Activated naive CD8-positive, alpha-beta T cell treated with anti-CD3 and anti-CD28 coated beads, Interleukin-2, amount 10 ng/mL, durations not matched to agents 7 days and 5 days (primary cell): Measurements from ENCODE around the gene TAS2R42. TPM values are rescaled to one million over a fixed set of nuclear protein-coding genes. Genes with fewer than 3 reads are reported as not detected.

Experiments
- total RNA-seq, 2 experiments: library from RNA; stranded (reverse); gene quantifications; one replicate each; pipeline ENCODE4 v1.2.3, GENCODE V29; 2021

The TAS2R42 gene
- total RNA-seq, 2 experiments from 2014 or later: not detected

Other genes starting within 250 kb of the TAS2R42 start
- gene TAS2R14, start 247.7 kb downstream of the TAS2R42 start, total RNA-seq: 1 to 10 TPM; 2.5 to 2.6 TPM
- gene TAS2R50, start 200.0 kb downstream of the TAS2R42 start, total RNA-seq: 1 to 10 TPM; 1.1 to 1.4 TPM
- 1 to 10 TPM; 1.2 to 2.0 TPM for gene TAS2R20, start 188.6 kb downstream of the TAS2R42 start, total RNA-seq
- 1 to 10 TPM; 2.1 to 2.2 TPM for gene TAS2R19, start 164.3 kb downstream of the TAS2R42 start, total RNA-seq
- gene TAS2R31, start 155.5 kb downstream of the TAS2R42 start, total RNA-seq: 1 to 10 TPM; 2.9 TPM
- gene TAS2R46, start 124.6 kb downstream of the TAS2R42 start, total RNA-seq: 1 to 10 TPM; 1.2 to 1.4 TPM
- gene TAS2R43, start 94.6 kb downstream of the TAS2R42 start, total RNA-seq: under 1 TPM; 0.39 to 0.54 TPM
- 1 to 10 TPM; 3.1 to 3.3 TPM for gene TAS2R30, start 52.3 kb downstream of the TAS2R42 start, total RNA-seq
- gene SMIM10L1, start 15.7 kb downstream of the TAS2R42 start, total RNA-seq: 10 to 100 TPM; 10.1 to 10.3 TPM
- gene PRB3, start 82.8 kb upstream of the TAS2R42 start, total RNA-seq: not detected
- not detected for gene PRB4, start 123.5 kb upstream of the TAS2R42 start, total RNA-seq
- not detected for gene PRB2, start 208.6 kb upstream of the TAS2R42 start, total RNA-seq